GM12891 (cell line): ENCODE measurements around the gene TMBIM1.

ENCODE experiments used
- POLR2A ChIP-seq: IDR thresholded peaks from 2 replicates; pipeline ENCODE4 v1.6.1; 2011; ENCODE audit warnings: low read depth, low read length, control low read depth
- POLR2AphosphoS5 ChIP-seq: IDR thresholded peaks from 2 replicates; pipeline ENCODE4 v1.6.1; 2011; ENCODE audit warnings: low read depth, low read length, control low read depth
- SPI1 ChIP-seq: IDR thresholded peaks from 2 replicates; pipeline ENCODE4 v1.6.1; 2011; ENCODE audit warnings: low read depth, low read length, control low read depth
- TAF1 ChIP-seq: IDR thresholded peaks from 2 replicates; pipeline ENCODE4 v1.6.1; 2011; ENCODE audit warnings: low read depth, low read length, control low read depth

- no peak for TF ChIP-seq POLR2AphosphoS5
- no peak for TF ChIP-seq POLR2A
- TF ChIP-seq TAF1, result no peak
- TF ChIP-seq SPI1, result no peak
Measured at GRCh38 chr2:218277921-218278320, 14.4 kb downstream of the TMBIM1 start.
